Midbrain (tissue), 1 donor: ENCODE results near the gene IL36RN.

ENCODE experiments used
- DNase-seq: peaks from one replicate; lab custom pipeline; 2025; lab: John Stamatoyannopoulos, UW

Gene IL36RN

DNA sequence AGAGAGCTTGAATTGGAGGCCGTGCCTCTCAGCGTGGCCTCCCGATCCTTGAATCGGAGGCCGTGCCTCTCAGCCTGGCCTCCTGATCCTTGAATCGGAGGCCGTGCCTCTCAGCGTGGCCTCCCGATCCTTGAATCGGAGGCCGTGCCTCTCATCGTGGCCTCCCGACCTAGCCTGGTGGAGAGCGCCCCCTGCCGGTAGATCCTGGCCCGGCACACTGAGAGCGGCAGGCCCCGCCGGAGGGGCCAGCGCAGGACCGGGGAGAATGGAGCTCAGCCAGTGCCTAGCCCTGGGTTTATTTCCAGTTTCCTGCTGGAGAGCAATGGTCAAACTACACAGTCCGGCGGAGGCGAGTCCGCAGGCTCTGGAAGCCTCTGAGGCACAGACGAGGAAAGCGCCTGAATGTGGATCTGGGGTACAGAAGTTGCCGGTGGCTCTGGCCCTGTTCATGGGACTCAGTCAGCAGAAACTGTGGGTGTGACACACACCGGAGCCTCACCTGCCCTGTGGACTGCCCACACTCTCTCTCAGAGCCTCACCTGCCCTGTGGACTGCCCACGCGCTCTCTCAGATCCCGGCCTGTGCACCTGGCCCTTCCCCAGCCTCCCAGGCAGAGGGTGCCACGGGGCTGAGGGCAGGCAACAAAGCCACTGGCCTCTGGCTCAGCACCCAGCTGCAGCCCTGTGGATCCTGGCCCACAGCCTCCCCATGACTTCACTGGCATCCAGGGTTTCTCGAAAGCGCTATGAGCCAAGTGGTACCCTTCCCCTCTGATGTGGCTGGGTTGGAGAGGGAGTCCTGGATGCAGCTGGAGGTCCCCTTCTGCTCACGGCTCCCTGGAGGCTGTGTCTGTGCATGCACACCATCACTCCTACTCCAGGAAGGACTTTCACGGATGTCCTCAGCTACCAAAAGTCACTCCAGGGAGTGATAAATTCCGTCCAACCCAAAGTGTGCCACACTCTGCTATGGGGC is 7.8 kb upstream of the IL36RN start:
- no peak for DNase-seq

DNA sequence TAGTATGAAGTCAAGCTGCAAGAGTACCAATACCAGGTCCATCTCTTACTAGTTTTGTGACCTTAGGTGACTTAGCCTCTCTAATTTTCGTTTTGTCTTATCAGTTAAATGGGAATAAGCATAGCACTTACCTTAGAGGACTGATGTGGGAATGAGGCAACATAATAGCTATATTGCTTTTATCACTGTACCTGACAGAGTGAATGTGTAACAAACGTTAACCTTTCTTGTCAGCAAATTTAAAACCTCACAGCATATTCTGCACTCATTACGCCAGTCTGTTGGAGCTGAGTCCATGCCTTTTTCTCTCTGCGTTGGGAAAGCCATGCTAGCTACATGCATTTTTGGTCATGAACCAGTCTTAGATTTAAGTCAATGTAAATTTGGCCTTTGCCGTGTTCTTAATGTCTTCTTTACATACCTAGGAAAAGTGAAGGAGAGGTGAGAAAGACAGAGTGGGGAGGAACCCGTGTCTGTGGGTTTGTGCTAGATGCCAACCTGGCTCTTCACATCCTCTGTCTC is 6.5 kb upstream of the IL36RN start, which contains the start of gene IL36B:
Gene IL36B (minus strand): TSS at position 472 of the 522 bp plus-strand sequence.
- no peak for DNase-seq

GRCh38 chr2:113053666-113054065 is 5.3 kb upstream of the IL36RN start:
- no peak for DNase-seq

DNA sequence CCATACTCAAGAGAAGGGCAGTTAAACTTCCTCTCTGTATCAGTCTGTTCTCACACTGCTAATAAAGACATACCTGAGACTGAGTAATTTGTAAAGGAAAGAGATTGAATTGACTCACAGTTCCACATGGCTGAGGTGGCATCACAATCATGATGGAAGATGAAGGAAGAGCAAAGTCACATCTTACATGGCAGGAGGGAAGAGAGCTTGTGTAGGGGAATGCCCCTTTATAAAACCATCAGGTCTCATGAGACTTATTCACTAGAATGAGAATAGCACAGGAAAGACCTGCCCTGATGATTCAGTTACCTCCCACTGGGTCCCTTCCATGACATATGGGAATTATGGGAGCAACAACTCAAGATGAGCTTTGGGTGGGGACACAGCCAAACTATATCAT is 4.9 kb upstream of the IL36RN start:
- DNase-seq: no peak

- no peak for DNase-seq
These were observed 2.5 kb upstream of the IL36RN start for GRCh38 chr2:113056521-113056920.

DNA sequence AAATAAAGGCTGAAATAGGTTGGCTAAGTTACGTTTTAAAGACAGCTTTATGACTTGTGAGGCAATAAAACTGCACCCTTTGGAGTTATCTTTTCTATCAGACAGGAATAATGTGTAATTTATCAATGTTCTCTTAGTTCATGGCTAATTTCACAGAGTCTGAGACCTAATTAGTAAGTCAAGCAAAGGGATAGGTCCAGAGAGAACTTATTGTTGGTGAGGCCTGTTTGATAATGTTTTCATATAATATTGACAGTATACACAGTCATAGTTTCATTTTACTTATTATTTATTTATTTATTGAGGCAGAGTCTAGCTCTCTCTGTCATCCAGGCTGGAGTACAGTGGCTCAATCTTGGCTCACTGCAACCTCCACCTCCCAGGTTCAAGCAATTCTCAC is 1.9 kb upstream of the IL36RN start:
- DNase-seq: no peak

GRCh38 chr2:113058411-113058994 is 495 bp upstream of the IL36RN start:
- DNase-seq: no peak

DNA sequence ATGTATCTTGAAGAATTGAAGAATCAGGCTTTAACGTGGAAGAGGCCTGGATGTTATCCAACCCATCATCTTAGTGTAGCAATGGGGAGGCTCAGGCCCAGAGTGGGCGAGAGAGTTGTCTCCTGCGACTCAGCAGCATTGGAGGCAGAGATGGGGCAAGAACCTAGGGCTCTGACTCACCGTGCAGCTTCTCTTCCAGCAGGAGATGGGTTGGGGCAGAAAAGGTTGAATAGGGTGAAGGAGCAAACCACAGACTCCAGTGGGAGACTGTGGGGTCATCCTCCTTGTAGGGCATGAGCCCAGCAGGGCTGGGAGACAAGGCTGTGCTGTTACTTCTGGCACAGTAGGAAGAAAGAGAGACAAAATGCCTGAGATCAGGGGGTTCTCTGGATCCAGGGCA is 1.4 kb downstream of the IL36RN start:
- no peak for DNase-seq

- no peak for DNase-seq
These were observed 1.8 kb downstream of the IL36RN start for GRCh38 chr2:113060796-113061195.

DNA sequence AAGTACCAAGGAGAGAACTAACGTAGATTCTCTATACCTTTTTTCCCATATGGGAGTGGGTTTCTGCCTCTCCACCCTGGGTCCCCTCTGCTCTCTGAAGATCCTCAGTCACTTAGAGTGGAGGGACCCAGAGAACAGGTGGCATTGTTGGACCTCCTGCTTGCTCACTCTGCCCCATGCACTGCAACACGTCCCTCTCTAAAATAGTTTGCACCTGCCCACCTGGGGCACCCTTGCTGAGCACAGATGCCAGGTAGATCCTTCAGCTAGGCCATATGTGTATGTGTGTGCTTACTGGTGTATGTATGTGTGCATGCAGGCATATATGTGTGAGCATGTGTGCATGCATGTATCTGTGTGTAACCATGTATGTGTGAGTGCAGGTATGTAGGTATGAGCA is 2.2 kb downstream of the IL36RN start:
- DNase-seq: no peak

GRCh38 chr2:113061896-113062770 is 3.1 kb downstream of the IL36RN start:
- no peak for DNase-seq

- no peak for DNase-seq
These were observed 5.3 kb downstream of the IL36RN start for GRCh38 chr2:113064281-113064680.

- DNase-seq: no peak
These were observed 5.9 kb downstream of the IL36RN start for GRCh38 chr2:113064898-113065297.

DNA sequence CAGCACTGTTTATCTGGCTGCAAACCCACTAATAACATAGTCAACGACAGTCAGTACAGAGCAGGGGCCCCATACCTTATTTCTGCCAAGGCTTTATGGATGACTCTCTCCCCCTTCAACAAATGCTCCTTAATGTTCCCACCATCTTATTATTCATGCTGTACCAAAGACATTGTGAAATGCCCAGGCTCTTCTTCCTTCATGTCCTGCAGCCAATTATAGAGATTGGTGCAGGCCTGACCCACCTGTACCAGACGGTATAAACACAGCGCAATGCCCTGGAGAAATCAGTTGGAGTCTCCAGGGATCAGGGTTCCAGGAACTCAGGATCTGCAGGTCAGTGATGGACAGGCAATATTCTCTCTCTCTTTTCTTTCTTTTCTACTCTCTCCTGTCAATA is 8.7 kb downstream of the IL36RN start, which contains the start of gene IL1F10:
Gene IL1F10 (plus strand): TSS at position 290 of the 400 bp plus-strand sequence. CDS start 4,769 bp downstream, outside the sequence.
- DNase-seq: no peak

DNA sequence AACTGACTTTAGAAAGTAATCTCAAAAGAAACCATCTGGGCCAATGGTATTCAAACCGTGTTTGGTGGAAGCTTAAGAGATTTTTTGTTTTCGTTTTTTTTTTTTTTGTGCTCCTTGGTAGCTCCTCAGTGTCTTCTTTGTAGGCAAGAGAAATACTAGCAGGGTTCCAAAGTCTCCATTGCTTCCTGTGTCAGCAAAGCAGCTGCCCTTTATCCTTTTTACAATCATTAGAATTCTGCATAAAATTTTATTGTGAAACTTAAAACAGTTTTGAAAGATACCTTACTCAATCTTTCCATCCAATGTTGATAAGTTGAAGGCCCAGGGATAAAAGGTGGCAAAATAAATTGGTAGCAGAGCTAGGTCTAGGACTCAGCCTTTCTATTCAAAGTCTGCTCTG is 9.3 kb downstream of the IL36RN start:
- DNase-seq: no peak

GRCh38 chr2:113068706-113069485 is 9.9 kb downstream of the IL36RN start:
- DNase-seq: no peak

- no peak for DNase-seq
These were observed 10.9 kb downstream of the IL36RN start for GRCh38 chr2:113069676-113070605.

GRCh38 chr2:113070606-113070975 is 11.6 kb downstream of the IL36RN start:
- no peak for DNase-seq

GRCh38 chr2:113072584-113072983 is 13.6 kb downstream of the IL36RN start:
- DNase-seq: no peak

DNA sequence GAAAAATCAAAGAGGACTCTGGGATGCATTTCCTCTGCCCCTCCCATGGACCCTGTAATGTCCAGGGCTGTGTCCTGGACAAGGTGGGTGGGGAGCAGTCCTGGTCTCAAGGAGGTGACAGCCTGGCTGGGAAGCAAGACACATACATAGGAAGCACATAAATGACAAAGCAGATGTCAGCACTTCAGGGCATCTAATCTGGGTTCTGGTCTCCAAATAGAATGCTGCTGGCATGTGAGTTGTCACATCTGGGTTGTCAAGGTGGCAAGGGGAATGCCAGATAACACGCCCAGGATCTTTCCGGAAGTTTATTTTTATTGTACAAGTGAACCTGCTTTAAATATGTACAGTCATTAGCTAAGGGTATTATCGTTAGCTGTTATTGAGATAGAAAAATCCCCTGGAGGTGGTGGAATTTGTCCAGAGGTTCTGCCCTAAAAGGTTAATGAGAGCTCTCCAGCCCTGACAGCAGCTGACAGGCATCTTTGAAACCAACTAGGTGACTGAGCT is 14.4 kb downstream of the IL36RN start:
- no peak for DNase-seq
